Astrocyte of the spinal cord (primary cell): ENCODE results near the gene DYNC1I1.

ENCODE experiments used
- DNase-seq: peaks from one replicate; pipeline ENCODE4 v3.0.0; 2011; ENCODE audit warnings: low read depth, low spot score
- H3K4me3 ChIP-seq: 2 replicates; pipeline ENCODE4 v1.5.1; 2011; ENCODE audit warnings: low read depth, mild to moderate bottlenecking, low read length, moderate library complexity
- in situ Hi-C: cut with HindIII; loops from 2 replicates; pipeline ENCODE4 v1.10.0; 2017; ENCODE audit warnings: low sequenced_read_pairs
- TF ChIP-seq, protein P1 (sequence below): IDR thresholded peaks from 2 replicates; pipeline ENCODE4 v1.5.1; 2012; ENCODE audit warnings: low read depth, mild to moderate bottlenecking, low read length, inconsistent platforms

Gene DYNC1I1

GRCh38 chr7:95971716-95972115, 199.4 kb downstream of the DYNC1I1 start:
- DNase-seq, result no peak
- in situ Hi-C loops, result no loop called here
- H3K4me3 ChIP-seq, result no peak overlapping the region
- TF ChIP-seq, protein P1, sequence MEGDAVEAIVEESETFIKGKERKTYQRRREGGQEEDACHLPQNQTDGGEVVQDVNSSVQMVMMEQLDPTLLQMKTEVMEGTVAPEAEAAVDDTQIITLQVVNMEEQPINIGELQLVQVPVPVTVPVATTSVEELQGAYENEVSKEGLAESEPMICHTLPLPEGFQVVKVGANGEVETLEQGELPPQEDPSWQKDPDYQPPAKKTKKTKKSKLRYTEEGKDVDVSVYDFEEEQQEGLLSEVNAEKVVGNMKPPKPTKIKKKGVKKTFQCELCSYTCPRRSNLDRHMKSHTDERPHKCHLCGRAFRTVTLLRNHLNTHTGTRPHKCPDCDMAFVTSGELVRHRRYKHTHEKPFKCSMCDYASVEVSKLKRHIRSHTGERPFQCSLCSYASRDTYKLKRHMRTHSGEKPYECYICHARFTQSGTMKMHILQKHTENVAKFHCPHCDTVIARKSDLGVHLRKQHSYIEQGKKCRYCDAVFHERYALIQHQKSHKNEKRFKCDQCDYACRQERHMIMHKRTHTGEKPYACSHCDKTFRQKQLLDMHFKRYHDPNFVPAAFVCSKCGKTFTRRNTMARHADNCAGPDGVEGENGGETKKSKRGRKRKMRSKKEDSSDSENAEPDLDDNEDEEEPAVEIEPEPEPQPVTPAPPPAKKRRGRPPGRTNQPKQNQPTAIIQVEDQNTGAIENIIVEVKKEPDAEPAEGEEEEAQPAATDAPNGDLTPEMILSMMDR, result no peak

DNA sequence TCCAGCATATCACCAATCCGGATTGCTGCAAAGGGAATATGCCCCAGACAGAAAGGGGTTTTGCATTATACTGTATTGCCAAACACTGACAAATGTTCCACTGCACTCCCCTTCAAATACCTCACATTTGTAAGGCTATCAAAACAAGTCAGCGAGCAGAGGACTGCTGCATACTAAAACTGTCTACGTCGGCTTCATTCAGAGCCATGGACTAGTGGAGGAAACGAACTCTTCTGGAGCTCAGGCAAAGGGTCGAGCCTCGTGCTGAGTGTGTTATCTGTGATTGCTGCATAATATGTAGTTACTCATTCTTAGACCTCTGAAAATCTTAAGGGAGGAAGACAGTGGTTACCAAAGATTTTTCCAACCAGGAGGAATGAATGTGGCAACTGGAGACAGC, 200.2 kb downstream of the DYNC1I1 start:
- in situ Hi-C loops, result no loop called here
- H3K4me3 ChIP-seq, result no peak overlapping the region
- DNase-seq, result no peak
- TF ChIP-seq, protein P1, result no peak

GRCh38 chr7:95974108-95974507, 201.8 kb downstream of the DYNC1I1 start:
- TF ChIP-seq, protein P1, result no peak
- no peak overlapping the region for H3K4me3 ChIP-seq
- in situ Hi-C loops, result no loop called here
- no peak for DNase-seq

DNA sequence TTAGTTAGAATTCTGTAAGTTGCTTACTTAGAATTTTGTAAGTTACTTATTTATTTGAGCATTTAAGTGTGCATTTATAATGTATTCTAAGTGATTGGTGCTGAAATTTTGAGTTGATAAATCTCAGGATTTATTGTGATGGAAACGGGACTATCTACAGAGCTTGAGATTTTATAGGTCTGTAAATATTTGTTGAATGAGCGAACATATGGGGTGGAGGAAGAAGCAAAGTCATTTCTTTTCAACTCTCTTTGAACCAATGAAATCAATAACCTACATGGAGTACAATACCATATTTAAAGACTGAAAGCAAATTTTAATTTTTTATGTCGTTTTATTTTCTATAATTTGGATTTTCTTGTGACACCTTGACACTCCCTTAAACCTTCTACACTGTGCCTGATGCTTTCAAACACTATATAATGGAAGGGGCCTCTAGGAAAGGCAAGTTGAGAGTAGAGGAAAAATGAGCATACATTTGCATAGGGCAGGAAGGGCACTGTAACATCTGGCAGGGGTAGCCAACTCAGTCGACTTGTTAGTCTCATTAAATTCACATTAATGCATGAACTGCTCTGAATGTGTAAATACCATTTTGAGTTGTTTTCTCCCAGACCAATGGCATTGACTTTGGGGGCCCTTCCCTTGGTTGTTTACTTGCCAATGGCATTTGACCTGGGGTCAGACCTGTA, 204.2 kb downstream of the DYNC1I1 start:
- H3K4me3 ChIP-seq, result no peak overlapping the region
- in situ Hi-C loops, result no loop called here
- DNase-seq, result no peak
- TF ChIP-seq, protein P1, result no peak

DNA sequence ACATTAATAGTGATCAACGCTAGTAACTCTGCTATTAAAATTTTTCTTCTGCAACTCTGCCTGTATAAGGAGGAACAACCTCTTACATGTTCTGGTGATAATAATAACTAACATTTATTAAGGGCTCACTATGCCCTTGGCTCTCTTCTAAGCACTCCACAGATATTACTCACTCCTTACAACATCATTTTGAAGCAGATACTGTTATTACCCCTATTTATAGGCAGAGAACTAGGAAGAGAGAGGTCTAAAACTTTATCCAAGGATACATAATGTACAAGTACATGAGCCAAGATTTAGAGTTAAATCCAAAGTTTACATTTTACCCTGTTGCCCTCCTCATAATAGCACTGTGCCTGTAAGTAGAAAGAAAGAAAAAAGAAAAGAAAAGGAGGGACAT, 205.6 kb downstream of the DYNC1I1 start:
- in situ Hi-C loops, result no loop called here
- no peak for DNase-seq
- TF ChIP-seq, protein P1, result no peak

DNA sequence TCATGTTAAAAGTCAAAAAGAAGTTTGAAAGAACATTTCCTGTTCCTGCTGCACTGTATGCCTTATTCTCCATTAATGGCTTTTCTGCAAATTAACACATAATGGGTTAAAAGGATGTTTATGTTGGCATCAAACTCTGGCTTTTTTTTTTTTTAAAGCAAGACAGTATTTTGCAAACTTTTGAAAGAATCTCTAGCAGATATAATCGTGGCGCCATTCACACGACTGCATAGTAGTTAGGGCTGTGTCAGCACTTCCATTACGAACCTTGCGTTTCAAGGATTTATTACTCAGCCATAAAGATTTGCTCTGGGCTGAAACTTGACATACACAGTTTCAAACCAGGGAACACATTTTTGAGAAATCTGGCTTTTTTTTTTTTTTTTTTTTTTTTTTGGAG, 207.8 kb downstream of the DYNC1I1 start:
- DNase-seq, result no peak
- in situ Hi-C loops, result no loop called here
- H3K4me3 ChIP-seq, result no peak overlapping the region
- TF ChIP-seq, protein P1, result no peak

More for the DNA sequence above, 205.6 kb downstream of the DYNC1I1 start:
- no peak overlapping the region for H3K4me3 ChIP-seq

DNA sequence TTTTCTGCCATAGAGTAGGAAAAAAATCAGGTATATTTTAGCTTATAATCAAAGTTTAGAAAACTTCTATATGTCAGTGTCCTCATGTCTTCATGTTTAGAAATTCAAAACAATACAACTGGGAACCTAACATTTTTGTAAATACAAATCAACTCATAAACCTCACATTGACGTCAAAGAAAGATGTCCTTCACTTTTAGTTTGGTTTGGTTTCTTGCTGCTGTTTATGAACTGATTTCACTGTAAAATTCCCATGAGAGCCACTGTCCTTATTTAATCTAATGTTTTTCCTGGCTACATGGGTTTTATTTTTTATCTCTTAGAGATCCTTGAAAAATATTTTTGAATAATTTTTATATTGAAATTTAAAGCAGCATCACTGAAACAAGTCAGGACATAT, 208.4 kb downstream of the DYNC1I1 start:
- TF ChIP-seq, protein P1, result no peak
- in situ Hi-C loops, result no loop called here
- H3K4me3 ChIP-seq, result no peak overlapping the region

More for the DNA sequence above, 208.4 kb downstream of the DYNC1I1 start:
- no peak for DNase-seq
